OCI-LY3 (cell line): ENCODE results near the gene ZNF467.

Experiments used
- H2AFZ ChIP-seq: fragments of 200-600, 300-600 bp; shearing (Covaris generic); 2 replicates; pipeline ENCODE4 v1.6.0; 2014; ENCODE audit warnings: antibody characterized with exemption, low read depth, low read length
- H3K27ac ChIP-seq: fragments of 200-600, 300-600 bp; sonication (generic); 2 replicates; pipeline ENCODE4 v1.5.1; 2014; ENCODE audit warnings: mild to moderate bottlenecking, low read length, moderate library complexity, mixed read lengths
- H3K27me3 ChIP-seq: fragments of 200-600, 300-600 bp; sonication (generic); 2 replicates; pipeline ENCODE4 v1.6.1; 2014; ENCODE audit warnings: low read depth, low read length, mixed read lengths
- H3K36me3 ChIP-seq: fragments of 200-600, 300-600 bp; sonication (generic); replicated peaks from 2 replicates; pipeline ENCODE3; 2014; ENCODE audit warnings: low read depth, low read length, mixed read lengths
- H3K4me1 ChIP-seq: fragments of 300-600, 200-600 bp; sonication (generic); 2 replicates; pipeline ENCODE4 v1.6.1; 2014; ENCODE audit warnings: low read length, mixed read lengths
- H3K4me2 ChIP-seq: fragments of 200-600, 300-600 bp; sonication (generic); 2 replicates; pipeline ENCODE4 v1.6.1; 2014; ENCODE audit warnings: low read length, mixed read lengths
- H3K4me3 ChIP-seq: fragments of 300-600, 200-600 bp; sonication (generic); 2 replicates; pipeline ENCODE4 v1.5.1; 2014; ENCODE audit warnings: antibody characterized with exemption, mild to moderate bottlenecking, low read length, moderate library complexity
- H3K79me2 ChIP-seq: fragments of 300-600, 200-600 bp; shearing (Covaris generic); 2 replicates; pipeline ENCODE4 v1.6.1; 2014; ENCODE audit warnings: mild to moderate bottlenecking, low read length, mixed read lengths
- H3K9ac ChIP-seq: fragments of 300-600, 200-600 bp; shearing (Covaris generic); 2 replicates; pipeline ENCODE4 v1.6.0; 2014; ENCODE audit warnings: mild to moderate bottlenecking, low read length, moderate library complexity
- H3K9me3 ChIP-seq: fragments of 200-600, 300-600 bp; shearing (Covaris generic); 2 replicates; pipeline ENCODE4 v1.6.1; 2014; ENCODE audit warnings: low read length, mixed read lengths; ENCODE audit not compliant: insufficient read depth
- H4K20me1 ChIP-seq: fragments of 200-600, 300-600 bp; sonication (generic); 2 replicates; pipeline ENCODE4 v1.6.1; 2016; ENCODE audit warnings: low read length, mixed read lengths; ENCODE audit not compliant: insufficient read depth
- CTCF ChIP-seq: fragments of 200-600, 300-600 bp; sonication (generic); IDR thresholded peaks from 2 replicates; pipeline ENCODE4 v1.5.1; 2014; ENCODE audit warnings: antibody characterized with exemption, low read length, low read depth
- EZH2phosphoT487 ChIP-seq: fragments of 200-600 bp; shearing (Covaris generic); IDR thresholded peaks from 2 replicates; pipeline ENCODE4 v1.6.1; 2018; ENCODE audit warnings: antibody characterized with exemption, mixed run types, low read depth

ZNF467 gene

GRCh38 chr7:149806726-149807125, 33.3 kb upstream of the ZNF467 start:
- H3K36me3 ChIP-seq = no peaks in the 10 kb centered on the region
- no peak for TF ChIP-seq EZH2phosphoT487
- no peak for TF ChIP-seq CTCF
- no peaks in the 10 kb centered on the region for H3K4me1 ChIP-seq
- no peak overlapping the region for H3K4me3 ChIP-seq
- H3K27me3 ChIP-seq = peaks cover 22% of the 10 kb centered on the region
- H4K20me1 ChIP-seq = no peaks in the 10 kb centered on the region
- H3K27ac ChIP-seq = no peak overlapping the region
- H3K79me2 ChIP-seq = no peaks in the 10 kb centered on the region
- H3K4me2 ChIP-seq = no peak overlapping the region
- no peaks in the 10 kb centered on the region for H3K9me3 ChIP-seq
- no peak overlapping the region for H2AFZ ChIP-seq
- H3K9ac ChIP-seq = no peak overlapping the region

GRCh38 chr7:149804106-149804505, 30.7 kb upstream of the ZNF467 start:
- no peak overlapping the region for H2AFZ ChIP-seq
- no peaks in the 10 kb centered on the region for H4K20me1 ChIP-seq
- no peak overlapping the region for H3K9ac ChIP-seq
- H3K79me2 ChIP-seq = no peaks in the 10 kb centered on the region
- H3K9me3 ChIP-seq = no peaks in the 10 kb centered on the region
- TF ChIP-seq CTCF (no peak), EZH2phosphoT487 (no peak)
- peaks cover 6% of the 10 kb centered on the region for H3K4me1 ChIP-seq
- H3K4me2 ChIP-seq = no peak overlapping the region
- H3K27ac ChIP-seq = no peak overlapping the region
- no peak overlapping the region for H3K4me3 ChIP-seq
- peaks cover 6% of the 10 kb centered on the region; the same call in 1 of the 2 replicates for H3K27me3 ChIP-seq
- no peaks in the 10 kb centered on the region for H3K36me3 ChIP-seq

- H3K36me3 ChIP-seq = no peaks in the 10 kb centered on the region
- H2AFZ ChIP-seq = no peak overlapping the region
- H3K4me2 ChIP-seq = no peak overlapping the region
- no peak overlapping the region for H3K27ac ChIP-seq
- H3K4me3 ChIP-seq = no peak overlapping the region
- TF ChIP-seq CTCF (no peak), EZH2phosphoT487 (no peak)
- H3K79me2 ChIP-seq = no peaks in the 10 kb centered on the region
- H3K9me3 ChIP-seq = no peaks in the 10 kb centered on the region
- H4K20me1 ChIP-seq = no peaks in the 10 kb centered on the region
- peaks cover 6% of the 10 kb centered on the region for H3K4me1 ChIP-seq
- H3K9ac ChIP-seq = no peak overlapping the region
- H3K27me3 ChIP-seq = peaks cover 5% of the 10 kb centered on the region; the same call in 1 of the 2 replicates
Observed at GRCh38 chr7:149803551-149804074, 30.2 kb upstream of the ZNF467 start.

GRCh38 chr7:149802966-149803365, 29.6 kb upstream of the ZNF467 start:
- Histone ChIP-seq H3K9me3 (no peaks in the 10 kb centered on the region), H3K9ac (no peak overlapping the region), H3K27me3 (peaks cover 4% of the 10 kb centered on the region; the same call in 1 of the 2 replicates)

More at GRCh38 chr7:149802966-149803365, 29.6 kb upstream of the ZNF467 start:
- no peak overlapping the region for H3K4me2 ChIP-seq
- no peak overlapping the region for H3K27ac ChIP-seq
- no peaks in the 10 kb centered on the region for H3K36me3 ChIP-seq
- H4K20me1 ChIP-seq = no peaks in the 10 kb centered on the region
- peaks cover 6% of the 10 kb centered on the region for H3K4me1 ChIP-seq
- no peak overlapping the region for H2AFZ ChIP-seq
- no peak overlapping the region for H3K4me3 ChIP-seq
- no peaks in the 10 kb centered on the region for H3K79me2 ChIP-seq
- no peak for TF ChIP-seq EZH2phosphoT487
- no peak for TF ChIP-seq CTCF
